DOHH2 (cell line): ENCODE measurements around the gene RAD51D.

ENCODE experiments used
- CTCF ChIP-seq: fragments of 200-600 bp; sonication (generic); IDR thresholded peaks from one replicate; pipeline ENCODE4 v1.5.1; 2014; ENCODE audit warnings: antibody characterized with exemption, mild to moderate bottlenecking, low read depth, low read length; ENCODE audit not compliant: poor library complexity, severe bottlenecking
- EZH2phosphoT487 ChIP-seq: fragments of 200-600 bp; sonication (generic); IDR thresholded peaks from 2 replicates; pipeline ENCODE4 v1.6.1; 2017; ENCODE audit warnings: borderline replicate concordance, mild to moderate bottlenecking, antibody characterized with exemption, low read length, moderate library complexity, mixed read lengths

- TF ChIP-seq CTCF (no peak), EZH2phosphoT487 (no peak)
Measured at GRCh38 chr17:35146214-35146833, 26.7 kb upstream of the RAD51D start.
